Activated naive CD8-positive, alpha-beta T cell treated with anti-CD3 and anti-CD28 coated beads, Interleukin-2, amount 10 ng/mL, durations not matched to agents 7 days and 5 days (primary cell): ENCODE results near the gene RUNX1. TPM values are rescaled to one million over a fixed set of nuclear protein-coding genes. Genes with fewer than 3 reads are reported as not detected.

Experiments used
- ATAC-seq: fragments of 150-1000 bp; cut with Tn5 transposase; one replicate; pipeline ENCODE4 v1.10.0; 2021; ENCODE audit warnings: low read depth, moderate library complexity
- POLR2A ChIA-PET: fragments of 350-600 bp; sonication (Branson Sonifier 250); formaldehyde crosslinking; loops from one replicate; lab custom pipeline; 2021; ENCODE audit warnings: antibody characterized with exemption; lab: Charles Lee
- DNase-seq: peaks from one replicate; pipeline ENCODE4 v3.0.0; 2021
- H3K27ac Mint-ChIP-seq: one replicate; pipeline ENCODE4 v1.8.0; 2022; ENCODE audit warnings: mild to moderate bottlenecking, mixed read lengths
- H3K27me3 Mint-ChIP-seq: one replicate; pipeline ENCODE4 v1.8.0; 2022; ENCODE audit warnings: mild to moderate bottlenecking, moderate library complexity, mixed read lengths
- H3K36me3 Mint-ChIP-seq: one replicate; pipeline ENCODE4 v1.8.0; 2021; ENCODE audit warnings: mild to moderate bottlenecking, mixed read lengths
- H3K4me1 Mint-ChIP-seq: one replicate; pipeline ENCODE4 v1.8.0; 2021; ENCODE audit warnings: mixed read lengths
- H3K4me3 Mint-ChIP-seq: one replicate; pipeline ENCODE4 v1.8.0; 2022; ENCODE audit warnings: mild to moderate bottlenecking, moderate library complexity, mixed read lengths
- H3K9me3 Mint-ChIP-seq: one replicate; pipeline ENCODE4 v1.8.0; 2021; ENCODE audit warnings: mixed read lengths
- total RNA-seq, 2 experiments: library from RNA; stranded (reverse); gene quantifications; one replicate each; pipeline ENCODE4 v1.2.3, GENCODE V29; 2021

RUNX1 gene
- total RNA-seq, 2 experiments from 2014 or later, result 23.0 to 29.7 TPM

DNA sequence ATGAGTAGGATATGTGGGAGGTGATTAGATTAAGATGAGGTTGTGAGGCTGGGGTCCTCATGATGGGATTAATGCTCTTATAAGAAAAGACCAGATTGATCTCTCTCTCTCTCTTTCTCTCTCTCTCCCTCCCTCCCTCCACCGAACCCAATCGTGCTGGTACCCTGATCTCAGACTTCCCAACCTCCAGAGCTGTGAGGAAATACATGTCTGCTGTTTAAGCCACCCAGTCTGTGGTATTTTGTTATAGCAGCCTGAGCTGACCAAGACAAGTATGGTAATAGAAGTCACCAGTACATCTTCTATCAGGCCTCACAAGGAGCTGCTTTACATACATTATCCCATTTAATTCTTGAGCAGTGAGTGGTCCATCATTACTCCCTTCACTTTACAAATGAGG is 149.8 kb downstream of the RUNX1 start:
- Mint-ChIP-seq H3K4me1 (no peaks in the 10 kb centered on the region), H3K9me3 (peaks cover 14% of the 10 kb centered on the region), H3K27ac (no peak overlapping the region), H3K27me3 (peaks cover 7% of the 10 kb centered on the region), H3K36me3 (peaks cover 9% of the 10 kb centered on the region), H3K4me3 (no peak overlapping the region)
- no peak for DNase-seq
- POLR2A ChIA-PET, result interaction anchor here (1.3 kb wide), 1 partner anchor 9 kb away, joined by 3 read pairs; no protein-coding TSS in a partner anchor
- no peak for ATAC-seq

DNA sequence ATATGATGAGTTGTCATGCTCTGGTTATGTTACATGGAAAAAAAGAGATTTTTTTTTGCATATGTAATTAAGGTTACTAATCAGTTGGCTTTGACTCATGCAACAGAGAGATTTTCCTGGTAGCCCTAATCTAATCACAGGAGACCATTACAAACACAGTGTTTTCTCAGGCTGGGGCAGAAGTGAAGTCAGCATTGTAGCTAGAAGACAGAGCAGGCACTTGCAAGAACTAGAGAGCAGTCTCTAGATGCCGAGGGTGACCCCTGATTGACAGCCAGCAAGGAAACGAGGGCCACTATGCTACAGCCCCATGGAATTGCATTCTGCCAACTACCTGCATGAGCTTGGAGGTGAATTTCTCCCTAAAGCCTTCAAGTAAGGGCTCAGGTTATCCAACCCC is 151.3 kb downstream of the RUNX1 start:
- Mint-ChIP-seq H3K4me1 (peaks cover 2% of the 10 kb centered on the region), H3K27me3 (peaks cover 9% of the 10 kb centered on the region), H3K4me3 (no peak overlapping the region), H3K9me3 (peaks cover 14% of the 10 kb centered on the region), H3K27ac (no peak overlapping the region), H3K36me3 (peaks cover 9% of the 10 kb centered on the region)
- no peak for DNase-seq
- POLR2A ChIA-PET, result no interaction called here
- ATAC-seq, result no peak

DNA sequence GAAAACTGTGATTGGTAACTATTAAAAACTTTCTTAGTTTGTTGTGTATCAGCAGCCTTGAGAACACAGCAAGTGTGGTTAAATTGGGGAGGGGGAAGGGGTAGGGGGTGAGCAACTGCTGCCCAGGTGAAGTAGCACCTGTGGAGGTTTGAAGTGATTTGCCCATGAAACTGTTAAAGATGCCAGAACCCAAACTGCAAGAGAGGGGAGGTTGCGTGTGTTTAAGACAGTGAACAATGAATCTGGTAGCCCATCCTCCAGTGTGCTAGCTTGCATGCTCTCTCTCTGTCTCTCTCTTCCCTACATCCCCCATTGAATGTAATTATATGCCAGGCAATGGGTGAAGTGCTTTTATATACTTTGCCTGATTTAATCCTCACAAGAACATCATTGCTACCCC is 154.7 kb downstream of the RUNX1 start:
- Mint-ChIP-seq H3K4me3 (no peak overlapping the region), H3K36me3 (peaks cover 9% of the 10 kb centered on the region), H3K9me3 (peaks cover 14% of the 10 kb centered on the region), H3K4me1 (peaks cover 8% of the 10 kb centered on the region), H3K27ac (no peak overlapping the region), H3K27me3 (peaks cover 24% of the 10 kb centered on the region)
- ATAC-seq (no peak), DNase-seq (no peak)
- POLR2A ChIA-PET, result no interaction called here

DNA sequence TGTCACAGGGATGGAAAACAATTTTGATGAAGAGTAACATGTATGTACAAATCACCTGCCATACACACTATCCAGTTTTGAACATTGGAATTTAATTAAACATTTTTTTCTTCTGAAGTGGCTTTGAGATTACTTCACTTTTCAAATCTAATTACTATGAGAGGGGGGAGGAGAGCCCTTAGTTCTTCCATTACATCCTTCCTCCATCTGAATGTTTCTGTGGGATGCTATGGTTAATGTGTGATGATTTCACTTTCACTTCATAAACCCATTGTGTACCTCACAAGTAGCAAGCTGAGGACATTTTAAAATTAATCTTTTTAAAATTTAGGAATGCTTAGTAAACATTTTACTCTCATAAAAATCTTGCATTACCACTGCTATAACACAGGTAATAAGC is 156.9 kb downstream of the RUNX1 start:
- ATAC-seq (no peak), DNase-seq (no peak)
- Mint-ChIP-seq H3K27me3 (peaks cover 26% of the 10 kb centered on the region), H3K4me1 (peaks cover 18% of the 10 kb centered on the region), H3K36me3 (peaks cover 4% of the 10 kb centered on the region), H3K4me3 (no peak overlapping the region), H3K9me3 (peaks cover 4% of the 10 kb centered on the region), H3K27ac (no peak overlapping the region)
- POLR2A ChIA-PET, result interaction anchor here (1.2 kb wide), 1 partner anchor 156 kb away, joined by 4 read pairs; no protein-coding TSS in a partner anchor

DNA sequence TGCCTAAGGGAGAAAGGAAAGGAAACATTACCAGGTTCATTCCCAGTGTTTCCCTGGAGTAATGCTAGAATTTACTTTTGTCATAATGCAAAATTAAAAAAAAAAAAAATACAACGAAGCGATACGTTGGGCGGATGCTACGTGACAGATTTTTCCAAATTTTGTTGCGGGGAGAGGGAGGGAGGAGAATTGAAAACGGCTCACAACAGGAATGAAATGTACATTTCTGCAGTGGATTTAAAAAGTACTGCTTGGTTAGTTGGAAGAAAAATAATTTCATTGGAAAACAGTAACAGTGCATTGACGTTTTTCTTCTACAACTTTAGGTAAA is 157.5 kb downstream of the RUNX1 start:
- ATAC-seq (no peak), DNase-seq (no peak)
- POLR2A ChIA-PET, result no interaction called here
- Mint-ChIP-seq H3K27me3 (peaks cover 23% of the 10 kb centered on the region), H3K4me3 (no peak overlapping the region), H3K27ac (no peak overlapping the region), H3K4me1 (peaks cover 18% of the 10 kb centered on the region), H3K9me3 (peaks cover 3% of the 10 kb centered on the region), H3K36me3 (peaks cover 2% of the 10 kb centered on the region)

DNA sequence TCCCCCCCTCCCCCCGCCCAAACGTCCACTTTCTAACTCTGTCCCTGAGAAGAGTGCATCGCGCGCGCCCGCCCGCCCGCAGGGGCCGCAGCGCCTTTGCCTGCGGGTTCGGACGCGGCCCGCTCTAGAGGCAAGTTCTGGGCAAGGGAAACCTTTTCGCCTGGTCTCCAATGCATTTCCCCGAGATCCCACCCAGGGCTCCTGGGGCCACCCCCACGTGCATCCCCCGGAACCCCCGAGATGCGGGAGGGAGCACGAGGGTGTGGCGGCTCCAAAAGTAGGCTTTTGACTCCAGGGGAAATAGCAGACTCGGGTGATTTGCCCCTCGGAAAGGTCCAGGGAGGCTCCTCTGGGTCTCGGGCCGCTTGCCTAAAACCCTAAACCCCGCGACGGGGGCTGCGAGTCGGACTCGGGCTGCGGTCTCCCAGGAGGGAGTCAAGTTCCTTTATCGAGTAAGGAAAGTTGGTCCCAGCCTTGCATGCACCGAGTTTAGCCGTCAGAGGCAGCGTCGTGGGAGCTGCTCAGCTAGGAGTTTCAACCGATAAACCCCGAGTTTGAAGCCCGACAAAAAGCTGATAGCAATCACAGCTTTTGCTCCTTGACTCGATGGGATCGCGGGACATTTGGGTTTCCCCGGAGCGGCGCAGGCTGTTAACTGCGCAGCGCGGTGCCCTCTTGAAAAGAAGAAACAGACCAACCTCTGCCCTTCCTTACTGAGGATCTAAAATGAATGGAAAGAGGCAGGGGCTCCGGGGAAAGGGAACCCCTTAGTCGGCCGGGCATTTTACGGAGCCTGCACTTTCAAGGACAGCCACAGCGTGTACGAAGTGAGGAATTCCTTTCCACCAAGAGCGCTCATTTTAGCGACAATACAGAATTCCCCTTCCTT is 158.1 kb downstream of the RUNX1 start:
- POLR2A ChIA-PET, result interaction anchor here (1.3 kb wide), 1 partner anchor 147 kb away, joined by 3 read pairs; no protein-coding TSS in a partner anchor
- Mint-ChIP-seq H3K4me3 (peak overlapping the region; percentile 28), H3K9me3 (peaks cover 1% of the 10 kb centered on the region), H3K27ac (no peak overlapping the region), H3K36me3 (no peaks in the 10 kb centered on the region), H3K27me3 (peaks cover 21% of the 10 kb centered on the region), H3K4me1 (peaks cover 18% of the 10 kb centered on the region)
- DNase-seq (no peak), ATAC-seq (no peak)

DNA sequence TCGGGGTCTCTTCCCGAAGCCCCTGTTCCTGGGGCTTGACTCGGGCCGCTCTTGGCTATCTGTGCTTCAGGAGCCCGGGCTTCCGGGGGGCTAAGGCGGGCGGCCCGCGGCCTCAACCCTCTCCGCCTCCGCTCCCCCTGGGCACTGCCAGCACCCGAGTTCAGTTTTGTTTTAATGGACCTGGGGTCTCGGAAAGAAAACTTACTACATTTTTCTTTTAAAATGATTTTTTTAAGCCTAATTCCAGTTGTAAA is 158.7 kb downstream of the RUNX1 start:
- DNase-seq (no peak), ATAC-seq (no peak)
- H3K4me1 Mint-ChIP-seq, result peaks cover 21% of the 10 kb centered on the region
- H3K9me3 Mint-ChIP-seq, result peaks cover 1% of the 10 kb centered on the region
- H3K27ac Mint-ChIP-seq, result no peak overlapping the region
- H3K36me3 Mint-ChIP-seq, result no peaks in the 10 kb centered on the region
- no peak overlapping the region for H3K4me3 Mint-ChIP-seq
- H3K27me3 Mint-ChIP-seq, result peaks cover 21% of the 10 kb centered on the region
- POLR2A ChIA-PET, result interaction anchor here (0.9 to 2.5 kb wide), 11 partner anchors 9 to 315 kb away, joined by 3 to 20 read pairs (median 4); partner anchors contain the start of gene RUNX1

DNA sequence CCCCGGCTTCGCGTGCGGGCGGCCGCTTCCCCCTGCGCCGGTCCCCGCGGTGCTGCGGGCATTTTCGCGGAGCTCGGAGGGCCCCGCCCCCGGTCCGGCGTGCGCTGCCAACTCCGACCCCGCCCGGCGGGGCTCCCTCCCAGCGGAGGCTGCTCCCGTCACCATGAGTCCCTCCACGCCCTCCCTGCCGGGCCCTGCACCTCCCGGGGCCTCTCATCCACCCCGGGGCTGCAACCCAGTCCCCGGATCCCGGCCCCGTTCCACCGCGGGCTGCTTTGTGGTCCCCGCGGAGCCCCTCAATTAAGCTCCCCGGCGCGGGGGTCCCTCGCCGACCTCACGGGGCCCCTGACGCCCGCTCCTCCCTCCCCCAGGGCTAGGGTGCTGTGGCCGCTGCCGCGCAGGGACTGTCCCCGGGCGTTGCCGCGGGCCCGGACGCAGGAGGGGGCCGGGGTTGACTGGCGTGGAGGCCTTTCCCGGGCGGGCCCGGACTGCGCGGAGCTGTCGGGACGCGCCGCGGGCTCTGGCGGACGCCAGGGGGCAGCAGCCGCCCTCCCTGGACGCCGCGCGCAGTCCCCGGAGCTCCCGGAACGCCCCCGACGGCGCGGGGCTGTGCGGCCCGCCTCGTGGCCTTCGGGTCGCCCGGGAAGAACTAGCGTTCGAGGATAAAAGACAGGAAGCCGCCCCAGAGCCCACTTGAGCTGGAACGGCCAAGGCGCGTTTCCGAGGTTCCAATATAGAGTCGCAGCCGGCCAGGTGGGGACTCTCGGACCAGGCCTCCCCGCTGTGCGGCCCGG is 159.2 kb downstream of the RUNX1 start:
- DNase-seq, result peak; percentile 88
- peak; percentile 55 for ATAC-seq
- POLR2A ChIA-PET, result interaction anchor here (0.8 to 2.5 kb wide), 16 partner anchors 10 to 511 kb away, joined by 3 to 20 read pairs (median 4); partner anchors contain the start of gene RUNX1
- Mint-ChIP-seq H3K27ac (no peak overlapping the region), H3K4me1 (peaks cover 21% of the 10 kb centered on the region), H3K36me3 (no peaks in the 10 kb centered on the region), H3K9me3 (no peaks in the 10 kb centered on the region), H3K27me3 (peaks cover 21% of the 10 kb centered on the region), H3K4me3 (peak overlapping the region; percentile 90)

DNA sequence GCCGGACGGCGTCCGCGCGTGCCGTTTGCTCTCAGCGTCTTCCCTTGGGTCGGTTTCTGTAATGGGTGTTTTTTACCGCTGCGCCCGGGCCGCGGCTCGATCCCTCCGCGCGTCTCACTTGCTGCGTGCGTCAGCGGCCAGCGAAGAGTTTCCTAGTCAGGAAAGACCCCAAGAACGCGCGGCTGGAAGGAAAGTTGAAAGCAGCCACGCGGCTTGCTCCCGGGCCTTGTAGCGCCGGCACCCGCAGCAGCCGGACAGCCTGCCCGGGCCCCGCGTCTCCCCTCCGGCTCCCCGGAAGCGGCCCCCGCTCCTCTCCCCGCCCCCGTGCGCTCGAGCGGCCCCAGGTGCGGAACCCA is 159.8 kb downstream of the RUNX1 start:
- Mint-ChIP-seq H3K4me3 (peak overlapping the region; percentile 90), H3K27me3 (peaks cover 21% of the 10 kb centered on the region), H3K27ac (peak overlapping the region; percentile 87), H3K9me3 (no peaks in the 10 kb centered on the region), H3K36me3 (no peaks in the 10 kb centered on the region), H3K4me1 (peaks cover 21% of the 10 kb centered on the region)
- ATAC-seq, result no peak
- POLR2A ChIA-PET, result interaction anchor here (0.8 to 2.5 kb wide), 16 partner anchors 10 to 511 kb away, joined by 3 to 20 read pairs (median 4); partner anchors contain the start of gene RUNX1
- no peak for DNase-seq

DNA sequence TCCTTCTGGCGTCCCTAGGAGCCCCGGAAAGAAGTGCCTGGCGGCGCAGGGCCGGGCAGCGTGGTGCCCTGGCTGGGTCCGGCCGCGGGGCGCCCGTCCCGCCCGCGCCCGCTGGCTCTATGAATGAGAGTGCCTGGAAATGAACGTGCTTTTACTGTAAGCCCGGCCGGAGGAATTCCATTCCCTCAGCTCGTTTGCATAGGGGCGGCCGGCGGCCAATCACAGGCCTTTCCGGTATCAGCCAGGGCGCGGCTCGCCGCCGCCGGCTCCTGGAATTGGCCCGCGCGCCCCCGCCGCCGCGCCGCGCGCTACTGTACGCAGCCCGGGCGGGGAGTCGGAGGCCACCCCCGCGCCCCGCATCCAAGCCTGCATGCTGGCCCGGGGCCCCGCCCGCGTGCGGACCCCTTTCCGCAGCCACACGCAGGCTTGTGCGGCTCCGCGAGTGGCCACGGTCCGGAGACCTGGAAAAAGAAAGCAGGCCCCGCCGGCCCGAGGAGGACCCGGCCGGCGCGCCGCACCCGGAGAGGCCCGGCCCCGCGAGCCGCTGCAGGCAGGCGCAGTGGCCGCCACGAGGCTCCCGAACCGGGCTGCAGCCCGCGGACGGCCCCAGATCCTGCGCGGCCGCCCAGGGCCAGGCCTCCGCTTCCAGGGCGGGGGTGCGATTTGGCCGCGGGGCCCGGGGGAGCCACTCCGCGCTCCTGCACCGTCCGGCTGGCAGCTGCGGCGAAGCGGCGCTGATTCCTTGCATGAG is 160.4 kb downstream of the RUNX1 start:
- peak overlapping the region; percentile 93 for H3K4me3 Mint-ChIP-seq
- no peaks in the 10 kb centered on the region for H3K36me3 Mint-ChIP-seq
- peaks cover 21% of the 10 kb centered on the region for H3K27me3 Mint-ChIP-seq
- DNase-seq (peak; percentile 86), ATAC-seq (peak; percentile 62)
- H3K4me1 Mint-ChIP-seq, result peaks cover 22% of the 10 kb centered on the region
- H3K9me3 Mint-ChIP-seq, result no peaks in the 10 kb centered on the region
- POLR2A ChIA-PET, result interaction anchor here (0.5 to 2.5 kb wide), 14 partner anchors 21 to 333 kb away, joined by 3 to 20 read pairs (median 4); partner anchors contain the start of gene RUNX1
- peak overlapping the region; percentile 94 for H3K27ac Mint-ChIP-seq

DNA sequence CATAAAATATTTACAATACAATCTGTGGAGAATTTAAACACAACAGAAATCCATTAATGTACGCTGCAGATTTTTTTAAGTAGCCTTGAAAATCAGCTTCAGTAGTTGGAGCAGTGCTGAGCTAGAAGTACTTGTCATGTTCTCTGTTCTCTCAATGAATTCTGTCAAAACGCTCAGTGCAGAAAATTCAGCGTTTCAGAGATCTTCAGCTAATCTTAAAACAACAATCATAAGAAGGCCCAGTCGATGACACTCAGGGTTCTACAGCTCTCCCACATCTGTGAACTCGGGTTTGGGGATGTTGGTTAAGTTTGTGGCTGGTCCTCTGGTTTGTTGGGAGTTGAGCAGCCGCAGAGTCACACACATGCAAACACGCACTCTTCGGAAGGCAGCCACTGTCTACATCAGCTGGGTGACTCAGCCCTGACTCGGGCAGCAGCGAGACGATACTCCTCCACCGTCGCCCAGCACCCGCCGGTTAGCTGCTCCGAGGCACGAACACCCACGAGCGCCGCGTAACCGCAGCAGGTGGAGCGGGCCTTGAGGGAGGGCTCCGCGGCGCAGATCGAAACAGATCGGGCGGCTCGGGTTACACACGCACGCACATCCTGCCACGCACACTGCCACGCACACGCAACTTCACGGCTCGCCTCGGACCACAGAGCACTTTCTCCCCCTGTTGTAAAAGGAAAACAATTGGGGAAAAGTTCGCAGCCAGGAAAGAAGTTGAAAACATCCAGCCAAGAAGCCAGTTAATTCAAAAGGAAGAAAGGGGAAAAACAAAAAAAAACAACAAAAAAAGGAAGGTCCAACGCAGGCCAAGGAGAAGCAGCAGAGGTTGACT is 161.2 kb downstream of the RUNX1 start:
- peaks cover 25% of the 10 kb centered on the region for H3K4me1 Mint-ChIP-seq
- no peaks in the 10 kb centered on the region for H3K36me3 Mint-ChIP-seq
- H3K9me3 Mint-ChIP-seq, result no peaks in the 10 kb centered on the region

DNA sequence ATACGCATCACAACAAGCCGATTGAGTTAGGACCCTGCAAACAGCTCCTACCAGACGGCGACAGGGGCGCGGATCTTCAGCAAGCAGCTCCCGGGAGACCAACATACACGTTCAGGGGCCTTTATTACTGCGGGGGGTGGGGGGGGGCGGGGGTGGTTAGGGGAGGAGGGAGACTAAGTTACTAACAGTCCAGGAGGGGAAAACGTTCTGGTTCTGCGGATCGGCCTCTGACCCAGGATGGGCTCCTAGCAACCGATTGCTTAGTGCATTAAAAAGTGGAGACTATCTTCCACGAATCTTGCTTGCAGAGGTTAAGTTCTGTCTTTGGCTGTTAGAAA is 162.0 kb downstream of the RUNX1 start:
- peak overlapping the region; percentile 93 for H3K4me3 Mint-ChIP-seq
- no peak overlapping the region for H3K27ac Mint-ChIP-seq
- peaks cover 14% of the 10 kb centered on the region for H3K27me3 Mint-ChIP-seq
- H3K36me3 Mint-ChIP-seq, result no peaks in the 10 kb centered on the region
- DNase-seq (no peak), ATAC-seq (no peak)
- POLR2A ChIA-PET, result interaction anchor here (1.0 to 2.4 kb wide), 2 partner anchors 161 to 340 kb away, joined by 3 to 15 read pairs; partner anchors contain the start of gene RUNX1
- peaks cover 25% of the 10 kb centered on the region for H3K4me1 Mint-ChIP-seq
- H3K9me3 Mint-ChIP-seq, result no peaks in the 10 kb centered on the region

More for the DNA sequence above, 161.2 kb downstream of the RUNX1 start:
- Mint-ChIP-seq H3K27me3 (peaks cover 21% of the 10 kb centered on the region), H3K4me3 (peak overlapping the region; percentile 93), H3K27ac (peak overlapping the region; percentile 94)
- POLR2A ChIA-PET, result interaction anchor here (0.5 to 2.5 kb wide), 11 partner anchors 22 to 339 kb away, joined by 3 to 15 read pairs (median 4); partner anchors contain the start of gene RUNX1
- ATAC-seq (peak; percentile 50), DNase-seq (peak; percentile 80)
